HG03520 (cell line): ENCODE measurements around the gene ATOH1.

Experiments
- ATAC-seq: cut with Tn5 transposase; IDR thresholded peaks from one replicate; pipeline ENCODE4 v1.9.1; 2021; ENCODE audit warnings: mild to moderate bottlenecking, moderate library complexity; ENCODE audit not compliant: unreplicated experiment

ATOH1 gene

DNA sequence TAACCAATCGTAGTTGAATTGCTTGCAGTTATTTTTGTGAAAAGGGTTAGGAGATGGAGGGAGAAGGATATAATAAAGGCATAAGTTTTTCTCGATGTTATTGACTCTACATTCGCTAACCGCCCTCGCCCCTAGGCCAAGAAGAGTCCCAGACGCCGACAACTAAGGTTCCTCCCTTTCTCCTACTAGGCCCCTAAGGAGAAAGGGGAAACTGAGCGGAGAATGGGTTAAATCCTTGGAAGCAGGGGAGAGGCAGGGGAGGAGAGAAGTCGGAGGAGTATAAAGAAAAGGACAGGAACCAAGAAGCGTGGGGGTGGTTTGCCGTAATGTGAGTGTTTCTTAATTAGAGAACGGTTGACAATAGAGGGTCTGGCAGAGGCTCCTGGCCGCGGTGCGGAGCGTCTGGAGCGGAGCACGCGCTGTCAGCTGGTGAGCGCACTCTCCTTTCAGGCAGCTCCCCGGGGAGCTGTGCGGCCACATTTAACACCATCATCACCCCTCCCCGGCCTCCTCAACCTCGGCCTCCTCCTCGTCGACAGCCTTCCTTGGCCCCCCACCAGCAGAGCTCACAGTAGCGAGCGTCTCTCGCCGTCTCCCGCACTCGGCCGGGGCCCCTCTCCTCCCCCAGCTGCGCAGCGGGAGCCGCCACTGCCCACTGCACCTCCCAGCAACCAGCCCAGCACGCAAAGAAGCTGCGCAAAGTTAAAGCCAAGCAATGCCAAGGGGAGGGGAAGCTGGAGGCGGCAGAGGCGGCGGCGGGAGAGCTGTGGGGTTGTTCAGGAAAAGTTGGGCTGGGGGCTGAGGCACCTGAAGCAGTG lies 5.9 kb downstream of the ATOH1 start:
- ATAC-seq: no peak

DNA sequence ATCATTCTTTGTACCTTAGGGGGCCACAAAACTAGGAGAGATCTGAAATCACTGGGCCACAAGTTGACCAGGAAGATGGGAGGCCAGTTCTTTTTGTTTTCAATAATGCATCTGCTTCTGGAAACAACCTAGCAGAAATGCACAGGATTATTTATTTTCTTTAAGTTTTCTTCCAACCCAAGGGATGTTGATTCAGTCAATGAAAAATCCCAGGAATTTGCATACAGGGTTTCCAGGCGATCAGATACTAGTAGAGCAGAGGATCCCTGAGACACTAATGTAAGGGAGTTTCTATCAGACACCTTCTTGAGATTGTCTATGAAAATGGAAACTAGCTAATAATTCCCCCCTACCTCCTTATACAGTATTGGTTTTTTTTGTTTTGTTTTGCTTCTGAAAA lies 7.4 kb downstream of the ATOH1 start:
- ATAC-seq: no peak

GRCh38 chr4:93839704-93840103 lies 11.2 kb downstream of the ATOH1 start:
- ATAC-seq: no peak

DNA sequence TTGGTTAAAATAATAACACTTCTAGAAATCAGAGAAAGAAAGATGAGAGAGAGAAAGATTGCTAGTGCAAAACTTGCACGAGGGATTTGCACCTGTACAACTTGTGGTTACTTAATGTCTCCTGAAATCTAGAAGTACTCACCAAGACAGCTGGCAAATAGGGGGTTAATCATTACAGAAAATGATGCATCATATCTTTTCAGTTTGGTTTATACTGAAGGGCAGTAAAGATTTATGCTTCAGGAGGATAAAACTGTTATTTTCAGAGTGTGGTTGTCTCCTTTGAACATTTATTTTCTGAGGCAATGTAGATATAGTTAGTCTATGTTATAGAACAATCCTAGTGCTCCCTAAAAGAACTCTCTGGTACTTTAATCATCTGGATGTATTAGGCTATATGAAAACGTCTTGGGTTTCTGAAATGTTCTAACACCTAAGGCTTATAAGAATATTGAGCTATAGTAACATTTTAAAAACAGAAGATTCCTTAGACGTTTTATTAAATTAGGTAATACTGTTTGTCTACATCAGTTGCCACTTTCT lies 13.3 kb downstream of the ATOH1 start:
- no peak for ATAC-seq

DNA sequence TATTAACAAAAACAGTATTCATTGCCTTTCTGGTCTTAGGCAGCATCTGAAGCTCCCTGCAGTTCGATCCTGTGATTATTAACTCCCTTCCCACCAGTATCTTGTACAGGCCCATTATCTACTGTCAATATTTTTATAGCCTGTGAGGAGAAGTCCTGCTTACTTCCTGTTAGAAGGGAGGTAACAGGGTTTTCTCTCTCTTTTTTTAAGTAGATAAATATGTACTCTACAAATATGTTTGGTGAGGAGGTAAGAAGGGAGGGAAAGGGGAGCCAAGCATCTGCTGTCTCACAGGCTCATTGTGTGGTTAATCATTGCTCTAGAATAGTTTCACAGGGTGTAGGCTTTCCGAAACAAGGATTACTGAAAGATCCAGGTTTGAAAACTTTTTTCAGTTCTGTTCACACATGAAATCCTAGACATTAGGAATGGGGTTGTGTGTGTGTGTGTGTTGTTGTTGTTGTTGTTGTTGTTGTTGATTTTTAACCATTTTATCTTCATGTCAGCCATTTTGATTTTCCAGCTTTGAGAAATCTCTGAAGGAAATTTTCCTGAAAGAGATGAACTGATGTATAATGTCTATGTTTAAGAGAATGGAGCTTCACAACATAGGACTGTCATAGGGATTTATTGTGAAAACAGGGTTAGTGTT lies 14.2 kb downstream of the ATOH1 start:
- no peak for ATAC-seq

- no peak for ATAC-seq
Observed at GRCh38 chr4:93843772-93844171, 15.2 kb downstream of the ATOH1 start.

DNA sequence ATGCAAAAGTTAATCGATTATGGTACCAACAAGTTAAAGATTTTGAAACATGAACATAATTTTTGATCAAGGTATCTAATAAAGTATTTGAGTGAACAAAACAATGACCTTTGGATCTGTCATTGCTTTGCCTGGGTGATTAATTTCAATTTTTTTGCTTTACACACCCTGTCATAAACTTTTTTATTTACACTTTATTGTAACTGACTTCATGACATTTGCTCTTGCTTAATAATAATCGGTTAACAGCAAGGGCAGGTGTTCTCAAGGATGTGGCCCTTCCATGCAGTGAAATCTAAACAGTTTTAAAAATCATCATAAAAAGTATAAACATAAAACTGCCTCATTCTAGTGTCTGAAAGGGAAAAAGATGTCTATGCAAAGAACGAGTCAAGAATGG lies 24.1 kb downstream of the ATOH1 start:
- ATAC-seq: no peak

DNA sequence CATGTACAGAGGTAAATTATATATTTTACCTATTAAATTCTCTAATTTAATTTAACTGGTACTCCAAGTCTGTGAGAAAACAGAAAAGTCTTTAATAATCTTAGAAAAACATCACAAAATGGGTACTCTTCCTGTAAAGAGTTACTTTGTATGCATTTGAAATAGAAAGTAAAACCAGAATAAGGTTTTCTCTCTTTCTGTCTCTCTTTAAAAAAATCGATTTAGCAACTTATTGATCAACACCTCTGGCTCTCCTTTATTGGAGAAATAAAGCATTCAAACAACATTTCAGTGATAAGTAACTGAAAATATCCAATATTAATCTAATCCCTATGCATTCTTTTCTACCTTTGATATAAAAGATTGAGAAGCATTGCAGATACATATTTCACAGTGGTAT lies 27.4 kb downstream of the ATOH1 start:
- no peak for ATAC-seq

- no peak for ATAC-seq
Observed at GRCh38 chr4:93865650-93866049, 37.1 kb downstream of the ATOH1 start.

GRCh38 chr4:93867416-93868001 lies 39.0 kb downstream of the ATOH1 start:
- ATAC-seq: no peak

DNA sequence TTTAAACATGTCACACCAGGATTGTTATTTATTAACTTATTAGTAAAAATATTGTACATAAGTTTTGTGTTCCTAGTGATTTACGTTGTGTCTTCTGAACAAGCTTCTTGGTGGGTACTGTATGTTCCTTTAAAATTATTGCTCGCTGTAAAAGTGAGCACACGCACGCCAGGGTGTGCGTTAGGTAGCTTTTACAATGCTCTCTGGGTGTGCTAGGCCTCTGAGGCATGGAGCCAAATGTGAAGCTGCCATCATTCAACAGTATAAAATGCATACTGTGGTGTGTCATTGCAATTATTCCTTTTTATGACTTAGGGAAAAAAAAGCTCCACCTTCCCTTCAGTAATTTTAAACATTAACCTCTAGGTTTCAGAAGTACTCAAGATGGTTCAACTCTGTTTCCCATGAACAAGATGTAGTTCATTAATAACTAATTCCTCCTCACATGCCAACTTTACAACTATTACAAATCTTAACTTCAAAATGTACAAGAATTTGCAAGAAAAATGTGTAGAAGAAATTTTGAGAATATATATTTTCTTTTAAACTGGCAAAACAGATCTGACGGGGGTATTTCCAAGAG lies 42.4 kb downstream of the ATOH1 start:
- ATAC-seq: no peak

- no peak for ATAC-seq
Observed at GRCh38 chr4:93876754-93877153, 48.2 kb downstream of the ATOH1 start.

DNA sequence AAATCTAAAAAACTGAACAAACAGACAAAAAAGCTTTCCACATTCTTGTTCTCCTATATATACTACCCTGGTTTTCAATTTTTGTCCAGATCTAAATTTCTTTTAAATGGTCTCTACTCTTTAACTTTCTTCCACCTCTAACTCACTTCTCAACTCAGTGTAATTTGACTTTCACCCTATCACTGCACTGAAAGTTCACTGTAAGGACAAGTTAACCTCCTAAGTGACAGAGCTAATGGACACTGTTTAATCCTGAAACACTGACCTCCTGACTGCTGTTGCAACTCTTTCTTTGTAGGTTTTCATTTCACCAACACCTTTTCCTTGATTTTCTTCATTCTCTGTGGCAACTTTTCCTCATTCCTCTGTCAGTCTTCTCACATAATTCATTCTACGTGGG lies 50.0 kb downstream of the ATOH1 start:
- ATAC-seq: no peak

DNA sequence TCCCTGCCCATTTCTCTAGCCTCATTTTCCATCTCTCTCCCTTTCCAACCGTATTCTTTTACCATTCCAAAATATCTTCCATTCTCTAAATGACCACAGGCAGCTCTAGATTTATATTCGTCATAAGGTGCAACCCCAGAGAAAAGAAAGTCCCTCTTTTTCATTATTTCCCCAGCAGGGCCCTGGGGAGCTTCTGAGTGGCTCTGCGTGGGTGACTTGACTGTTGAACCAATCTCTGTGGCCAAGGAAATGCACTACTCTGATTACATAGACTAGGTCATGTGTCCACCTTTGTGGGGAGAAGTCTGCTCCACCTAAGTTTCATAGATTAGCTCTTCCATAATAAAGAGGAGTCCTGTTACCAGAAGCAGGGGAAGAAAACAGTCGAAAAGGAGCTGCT lies 51.4 kb downstream of the ATOH1 start:
- ATAC-seq: peak; percentile 93
